Activated CD4-positive, CD25-positive, alpha-beta regulatory T cell treated with anti-CD3 and anti-CD28 coated beads, Interleukin-2, amount 50 U/mL, for 72 hours (primary cell): ENCODE results near the gene HVCN1.
A peak's percentile ranks its signal among the peaks of the same experiment; 100 is the strongest.
"Not testable (repeated sequence)": the region's sequence is repeated elsewhere in the genome, so short reads cannot be mapped to it uniquely, and the experiment has no call there.

Experiments
- DNase-seq: peaks from one replicate; pipeline ENCODE4 v3.0.0; 2021

Gene HVCN1

DNA sequence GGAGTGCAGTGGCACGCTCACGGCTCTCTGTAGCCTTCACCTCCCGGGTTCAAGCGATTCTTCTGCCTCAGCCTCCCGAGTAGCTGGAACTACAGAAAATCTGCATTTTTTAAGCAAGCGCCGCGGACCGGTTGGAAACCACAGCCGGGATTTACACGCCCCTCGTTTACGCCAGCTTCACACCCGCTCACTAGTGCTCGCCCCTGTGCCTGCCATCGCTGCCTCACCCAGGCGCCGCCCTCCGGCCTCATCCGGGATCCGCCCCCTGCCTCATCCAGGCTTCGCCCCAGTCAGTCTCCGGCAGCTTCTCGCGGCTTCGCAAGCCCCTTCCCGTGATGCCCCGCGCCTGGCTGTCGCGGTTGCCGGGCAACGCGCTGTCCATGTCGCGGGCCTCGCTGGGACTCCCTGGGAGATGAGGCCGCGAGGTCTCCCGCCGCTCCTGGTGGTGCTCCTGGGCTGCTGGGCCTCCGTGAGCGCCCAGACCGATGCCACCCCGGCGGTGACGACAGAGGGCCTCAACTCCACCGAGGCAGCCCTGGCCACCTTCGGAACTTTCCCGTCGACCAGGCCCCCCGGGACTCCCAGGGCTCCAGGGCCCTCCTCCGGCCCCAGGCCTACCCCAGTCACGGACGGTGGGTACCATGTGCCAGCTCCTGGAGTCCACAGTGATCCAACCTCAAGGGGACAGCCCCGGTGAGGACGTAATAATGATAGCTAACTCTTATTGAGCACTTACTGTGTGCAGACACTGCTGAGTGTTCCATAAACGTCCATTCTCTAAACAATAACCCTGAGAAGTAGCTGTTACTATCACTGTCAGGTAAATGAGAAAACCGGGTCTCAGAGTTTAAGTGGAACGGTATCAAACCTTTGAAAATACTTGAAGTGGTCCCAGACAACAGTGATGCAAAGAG, 74.9 kb downstream of the HVCN1 start, which contains the start of gene TCTN1:
TCTN1 (plus strand) TSS at position 359 of the 914 bp plus-strand sequence; CDS start at position 413, 54 bp downstream.
- peak; percentile 97 for DNase-seq

DNA sequence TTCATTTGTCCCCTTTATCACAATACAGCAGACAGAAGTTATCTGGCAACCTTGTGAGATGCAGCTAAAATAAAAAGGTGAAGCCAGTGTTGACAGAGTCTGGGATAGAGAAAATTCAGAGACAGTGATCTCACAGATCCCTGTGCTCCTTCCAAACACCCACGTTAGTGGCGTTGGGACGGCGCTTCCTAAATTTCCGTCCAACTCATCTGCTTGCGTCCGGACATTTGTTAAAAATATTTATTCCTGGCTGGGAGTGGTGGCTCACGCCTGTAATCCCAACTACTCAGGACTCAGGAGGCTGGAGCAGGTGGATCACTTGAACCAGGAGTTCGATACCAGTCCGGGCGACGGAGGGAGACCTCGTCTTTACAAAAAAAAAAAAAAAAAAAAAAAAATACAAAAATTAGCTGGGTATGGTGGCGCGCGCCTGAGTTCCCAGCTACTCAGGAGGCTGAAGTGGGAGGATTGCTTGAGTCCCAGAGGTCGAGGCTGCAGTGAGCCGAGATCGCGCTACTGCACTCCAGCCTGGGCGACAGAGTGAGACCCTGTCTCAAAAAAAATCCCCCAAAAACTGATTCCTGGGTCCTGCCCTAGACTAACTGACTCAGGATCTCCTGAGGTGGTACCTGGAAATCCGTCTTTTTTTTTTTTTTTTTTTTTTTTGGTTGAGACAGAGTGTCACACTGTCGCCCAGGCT, 75.7 kb downstream of the HVCN1 start:
- no peak for DNase-seq

DNA sequence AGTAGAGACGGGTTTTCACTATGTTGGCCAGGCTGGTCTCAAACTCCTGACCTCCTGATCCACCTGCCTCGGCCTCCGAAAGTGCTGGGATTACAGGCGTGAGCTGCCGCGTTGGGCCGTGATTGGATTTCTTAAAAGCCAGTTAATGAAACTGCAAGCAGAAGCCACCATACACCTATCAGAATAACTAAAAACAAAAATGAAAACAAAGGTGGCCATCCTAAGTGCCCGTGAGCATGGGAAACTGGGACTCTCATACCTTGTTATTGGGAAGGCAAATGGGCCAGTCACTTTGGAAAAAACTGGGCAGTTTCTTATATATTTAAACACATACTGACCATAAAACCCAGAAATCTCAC, 82.7 kb downstream of the HVCN1 start:
- DNase-seq, result no peak

- DNase-seq, result not testable (repeated sequence)
Observed at GRCh38 chr12:110602085-110602814, 86.7 kb downstream of the HVCN1 start.

- no peak for DNase-seq
Observed at GRCh38 chr12:110600254-110600653, 88.7 kb downstream of the HVCN1 start.

DNA sequence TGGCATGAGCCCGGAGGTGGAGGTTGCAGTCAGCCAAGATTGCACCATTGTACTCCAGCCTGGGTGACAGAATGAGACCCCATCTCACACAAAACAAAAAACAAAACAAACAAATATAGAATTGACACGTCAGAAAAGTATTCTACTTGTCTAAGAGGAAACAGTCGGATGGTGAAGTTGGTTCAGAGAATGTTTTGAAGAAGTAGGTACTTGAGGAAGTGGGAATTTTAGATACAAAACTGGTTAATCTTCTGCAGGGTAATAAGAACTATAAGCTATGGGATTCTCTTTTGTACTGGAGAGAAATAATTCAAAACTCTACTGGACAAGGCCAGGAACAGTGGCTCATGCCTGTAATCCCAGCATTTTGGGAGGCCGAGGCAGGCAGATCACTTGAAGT, 89.6 kb downstream of the HVCN1 start:
- no peak for DNase-seq
